Thymus (tissue), 11 donors: Measurements from ENCODE around the gene KHNYN. TPM values are rescaled to one million over a fixed set of nuclear protein-coding genes. Genes with fewer than 3 reads are reported as not detected.
"Not testable (repeated sequence)": the region's sequence is repeated elsewhere in the genome, so short reads cannot be mapped to it uniquely, and the experiment has no call there.

ENCODE experiments used
- DNase-seq, 9 donors: peaks; one replicate each; pipeline ENCODE4 v3.0.0-alpha.2; 2013; ENCODE audit warnings: low spot score in 9 of 9, low read depth in 6 of 9, missing footprints in 1 of 9
- H3K27ac ChIP-seq, 2 donors: one replicate each; pipeline ENCODE4 v1.5.1; 2013; ENCODE audit warnings: control low read depth in 1 of 2, low read depth in 1 of 2, low read length in 1 of 2, mild to moderate bottlenecking in 1 of 2, moderate library complexity in 1 of 2
- H3K27me3 ChIP-seq, 2 donors: one replicate each; pipeline ENCODE4 v1.5.1; 2013; ENCODE audit warnings: low read length in 1 of 2; ENCODE audit not compliant: control insufficient read depth in 2 of 2, insufficient read depth in 1 of 2
- H3K36me3 ChIP-seq, 2 donors: one replicate each; pipeline ENCODE4 v1.5.1; 2013; ENCODE audit warnings: low read length in 1 of 2, mild to moderate bottlenecking in 1 of 2, moderate library complexity in 1 of 2; ENCODE audit not compliant: control insufficient read depth in 2 of 2, insufficient read depth in 2 of 2
- H3K4me1 ChIP-seq, 2 donors: one replicate each; pipeline ENCODE4 v1.5.1; 2013; ENCODE audit warnings: low read length in 2 of 2; ENCODE audit not compliant: control insufficient read depth in 2 of 2, insufficient read depth in 2 of 2
- H3K4me3 ChIP-seq, 2 donors: one replicate each; pipeline ENCODE4 v1.5.1; 2013; ENCODE audit warnings: low read length in 2 of 2, control low read depth in 1 of 2, mild to moderate bottlenecking in 1 of 2
- H3K9me3 ChIP-seq, 2 donors: one replicate each; pipeline ENCODE4 v1.5.1; 2013; ENCODE audit warnings: low read length in 1 of 2, mild to moderate bottlenecking in 1 of 2; ENCODE audit not compliant: control insufficient read depth in 2 of 2, insufficient read depth in 1 of 2
- WGBS: extraction: QIAGEN DNeasy Blood & Tissue Kit; methylation state at CpG from one replicate; pipeline ENCODE4 v1.1.7; 2013; 5-methylcytosine and 5-hydroxymethylcytosine counted together
- polyA plus RNA-seq: library from polyadenylated mRNA; stranded (reverse); fragments of 200-250 nt; gene quantifications from one replicate; pipeline ENCODE4 v1.2.3, GENCODE V29; 2013
- total RNA-seq: library from RNA; stranded (reverse); fragments of 120-200 nt; gene quantifications from one replicate; pipeline ENCODE4 v1.2.4, GENCODE V29; 2013
- donor health status: healthy.

The KHNYN gene
- total and polyA plus RNA-seq, 2 donors, result 28.9 to 35.3 TPM

DNA sequence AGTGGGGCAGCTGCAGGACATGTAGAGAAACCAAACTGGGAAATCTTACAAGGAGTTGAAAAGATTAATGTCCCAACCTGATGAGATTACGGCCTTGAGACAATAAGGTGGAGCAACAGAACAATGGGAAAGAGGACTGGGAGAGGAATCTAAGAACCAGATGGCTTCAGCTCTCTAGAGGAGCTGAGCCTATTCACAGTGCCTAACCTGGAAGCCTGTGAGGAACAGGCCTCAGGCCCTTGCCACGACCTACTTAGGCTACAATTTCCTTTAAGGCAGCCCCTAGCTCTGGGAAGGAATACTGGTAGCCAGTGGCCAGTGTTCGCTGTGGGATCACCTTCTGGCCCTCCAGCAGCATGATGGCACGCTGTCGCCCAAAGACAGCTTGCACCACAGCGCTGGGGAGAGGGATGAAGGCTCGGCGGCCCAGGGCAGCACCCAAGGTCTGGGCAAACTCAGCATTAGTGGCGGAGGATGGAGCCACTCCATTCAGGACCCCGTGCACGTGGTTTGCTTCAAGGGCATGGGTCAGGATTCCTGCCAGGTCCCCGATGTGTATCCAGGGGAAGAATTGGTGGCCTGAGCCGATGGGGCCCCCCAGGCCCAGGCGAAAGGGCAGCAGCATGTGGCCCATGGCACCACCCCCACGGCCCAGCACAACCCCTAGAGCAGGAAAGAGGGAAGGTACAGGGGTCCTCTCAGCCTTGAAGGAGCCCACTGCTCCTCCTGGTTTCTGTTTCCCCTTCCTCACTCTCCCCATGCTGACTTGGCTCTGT is 10.3 kb downstream of the KHNYN start:
- Histone ChIP-seq H3K4me1 (peaks cover 20 to 34% of the 10 kb centered on the region in 2 donors), H3K9me3 (no peaks in the 10 kb centered on the region), H3K4me3 (no peak overlapping the region), H3K27ac (no peak overlapping the region), H3K36me3 (peaks cover 42 to 57% of the 10 kb centered on the region in 2 donors), H3K27me3 (no peaks in the 10 kb centered on the region)
- WGBS, result 91% methylated on average over 15 of the region's 15 CpGs
- DNase-seq, result no peak

GRCh38 chr14:24440606-24441399 is 11.0 kb downstream of the KHNYN start:
- peaks cover 20 to 34% of the 10 kb centered on the region in 2 donors for H3K4me1 ChIP-seq
- H3K4me3 ChIP-seq, result no peak overlapping the region
- no peak overlapping the region for H3K27ac ChIP-seq
- H3K27me3 ChIP-seq, result no peaks in the 10 kb centered on the region
- no peak for DNase-seq
- WGBS, result 97% methylated on average over 8 of the region's 8 CpGs
- H3K36me3 ChIP-seq, result peaks cover 39 to 51% of the 10 kb centered on the region in 2 donors
- H3K9me3 ChIP-seq, result no peaks in the 10 kb centered on the region

DNA sequence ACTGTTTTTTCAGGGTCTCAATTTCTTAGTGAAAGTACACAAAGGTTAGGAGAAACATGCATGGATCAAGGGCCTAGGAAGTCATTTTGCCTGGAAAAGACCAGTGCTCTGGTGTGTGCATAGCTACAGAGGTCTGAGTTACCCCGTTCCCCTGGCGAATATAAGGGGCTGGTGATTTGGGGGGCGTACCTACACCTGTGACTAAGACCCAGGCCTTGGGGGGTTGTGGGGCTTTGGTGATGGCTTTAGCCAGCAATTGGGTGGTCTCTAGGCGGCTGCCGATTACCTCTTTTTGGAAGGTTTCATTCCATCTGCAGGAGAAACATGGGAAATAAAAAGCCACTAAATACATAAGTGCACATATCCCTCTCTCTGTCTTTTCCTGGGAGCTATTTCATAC is 11.7 kb downstream of the KHNYN start:
- WGBS, result 57% methylated on average over 5 of the region's 5 CpGs
- peaks cover 32 to 45% of the 10 kb centered on the region in 2 donors for H3K36me3 ChIP-seq
- H3K4me1 ChIP-seq, result peaks cover 20 to 29% of the 10 kb centered on the region in 2 donors
- H3K27ac ChIP-seq, result peak overlapping the region in 1 of 2 donors; percentile 99
- no peaks in the 10 kb centered on the region for H3K27me3 ChIP-seq
- no peaks in the 10 kb centered on the region for H3K9me3 ChIP-seq
- DNase-seq, result no peak
- H3K4me3 ChIP-seq, result peak overlapping the region; percentile 87 to 95

DNA sequence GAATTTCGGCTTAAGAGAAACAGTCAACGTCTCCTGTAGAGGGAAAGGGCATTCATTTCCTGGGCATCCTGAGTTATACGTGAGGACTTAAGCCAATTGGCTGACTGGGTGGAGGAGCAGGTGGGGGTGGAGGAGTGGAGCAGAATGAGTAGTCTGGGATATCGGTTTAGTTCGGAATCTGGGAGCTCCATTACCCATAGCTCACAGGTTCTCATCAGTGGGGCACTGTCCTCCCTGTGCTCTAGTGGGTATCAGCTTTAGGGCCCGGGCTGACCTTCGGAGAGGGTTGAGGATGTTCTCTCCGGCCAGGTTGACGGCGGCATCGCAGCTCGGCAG is 12.1 kb downstream of the KHNYN start:
- H3K36me3 ChIP-seq, result peaks cover 31 to 41% of the 10 kb centered on the region in 2 donors
- peak overlapping the region; percentile 87 to 95 for H3K4me3 ChIP-seq
- no peaks in the 10 kb centered on the region for H3K9me3 ChIP-seq
- DNase-seq, result no peak
- WGBS, result 6% methylated on average over 12 of the region's 12 CpGs
- H3K27me3 ChIP-seq, result no peaks in the 10 kb centered on the region
- H3K27ac ChIP-seq, result peak overlapping the region; percentile 99
- peaks cover 19 to 25% of the 10 kb centered on the region in 2 donors for H3K4me1 ChIP-seq

DNA sequence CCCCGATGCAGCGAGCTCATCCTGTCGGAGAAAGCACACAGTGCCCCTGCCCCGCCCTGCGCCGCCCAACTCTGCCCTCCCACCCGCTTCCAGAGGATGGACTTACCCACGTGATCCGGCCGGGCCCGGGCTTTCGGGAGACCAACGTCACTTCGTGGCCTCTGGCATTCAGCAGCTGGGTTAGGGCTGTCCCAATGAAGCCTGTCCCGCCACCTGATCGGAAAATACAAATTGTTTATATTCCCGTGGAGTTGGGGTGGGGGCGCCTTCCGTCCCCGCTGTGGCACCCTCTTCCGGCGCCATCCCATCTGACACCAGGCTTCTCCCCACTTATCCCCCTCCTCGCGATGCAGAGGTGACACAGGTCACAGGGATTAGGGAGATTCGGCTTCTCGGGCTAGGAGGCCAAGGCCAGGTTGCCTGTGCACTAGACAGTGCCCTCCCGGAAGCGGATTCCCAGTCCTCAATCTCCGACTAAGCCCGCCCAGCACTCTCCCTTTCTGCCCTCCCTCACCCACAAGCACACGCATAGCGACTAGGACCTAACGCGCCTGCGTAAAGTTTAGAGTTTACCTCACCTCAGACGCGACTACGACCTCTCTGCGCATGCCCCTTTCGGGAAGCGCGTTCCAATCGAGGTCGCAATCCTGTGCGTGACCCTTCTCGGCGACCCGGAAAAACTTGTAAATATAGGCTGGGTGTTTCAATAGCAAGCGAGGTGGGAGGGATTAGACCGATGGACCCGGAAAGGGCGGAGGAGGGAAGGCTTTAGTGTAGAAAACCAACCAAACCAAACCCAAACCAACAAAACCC is 12.7 kb downstream of the KHNYN start, which contains the start of gene SDR39U1:
TSS of gene SDR39U1 (minus strand) at position 537 of the 813 bp plus-strand sequence. CDS start at position 530, 7 bp downstream.
- under 1% methylated on average over 52 of the region's 52 CpGs for WGBS
- H3K36me3 ChIP-seq, result peaks cover 30 to 37% of the 10 kb centered on the region in 2 donors

DNA sequence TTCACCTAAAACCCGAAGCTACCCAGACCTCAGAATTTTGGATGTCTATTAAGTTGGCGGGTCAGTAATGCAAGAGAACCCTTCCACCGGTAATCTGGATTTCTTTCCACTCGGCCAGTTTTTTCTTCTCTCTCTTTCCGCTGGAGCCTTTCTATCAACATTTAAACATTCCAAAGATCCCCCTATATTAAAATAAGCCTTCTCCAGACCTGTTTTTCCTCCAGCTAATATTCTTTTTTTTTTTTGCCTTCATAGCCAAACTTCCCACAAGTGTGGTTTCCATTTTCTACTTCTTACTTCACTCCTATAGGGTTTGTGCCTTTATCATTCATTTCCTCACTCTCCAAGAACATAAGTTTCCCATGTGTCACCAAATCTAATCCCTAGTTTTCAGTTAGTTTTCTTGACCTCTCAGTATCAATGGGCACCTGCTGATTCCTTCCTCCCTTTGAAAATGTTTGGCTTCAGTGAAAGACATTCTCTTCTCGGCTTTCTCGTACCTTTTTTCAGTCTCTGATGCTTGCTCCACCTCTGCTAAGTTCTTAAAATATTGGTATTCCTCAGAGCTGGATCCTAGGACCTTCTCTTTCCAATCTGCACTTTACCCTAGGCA is 13.4 kb downstream of the KHNYN start:
- WGBS, result 4% methylated on average over 7 of the region's 7 CpGs
- DNase-seq, result no peak
- Histone ChIP-seq H3K27me3 (no peaks in the 10 kb centered on the region), H3K4me3 (peak overlapping the region; percentile 87 to 95), H3K4me1 (peaks cover 9 to 14% of the 10 kb centered on the region in 2 donors), H3K36me3 (peaks cover 23 to 30% of the 10 kb centered on the region in 2 donors), H3K9me3 (no peaks in the 10 kb centered on the region), H3K27ac (peak overlapping the region; percentile 99)

More for the DNA sequence above, 12.7 kb downstream of the KHNYN start, which contains the start of gene SDR39U1:
- Histone ChIP-seq H3K4me3 (peak within 1 kb of the TSS; percentile 87 to 95), H3K9me3 (no peaks in the 10 kb centered on the region), H3K4me1 (peaks cover 14 to 19% of the 10 kb centered on the region in 2 donors), H3K27me3 (no peaks in the 10 kb centered on the region), H3K27ac (peak within 1 kb of the TSS; percentile 99)
- peak; percentile 97 to 100 (median 99) for DNase-seq

GRCh38 chr14:24450828-24451227 is 21.1 kb downstream of the KHNYN start:
- not testable (repeated sequence) for DNase-seq, H3K36me3 ChIP-seq, H3K4me3 ChIP-seq, H3K27me3 ChIP-seq, H3K4me1 ChIP-seq, H3K27ac ChIP-seq
- WGBS, result 99% methylated on average over 2 of the region's 2 CpGs
- peaks cover 0 to 13% of the 10 kb centered on the region in 2 donors for H3K9me3 ChIP-seq

DNA sequence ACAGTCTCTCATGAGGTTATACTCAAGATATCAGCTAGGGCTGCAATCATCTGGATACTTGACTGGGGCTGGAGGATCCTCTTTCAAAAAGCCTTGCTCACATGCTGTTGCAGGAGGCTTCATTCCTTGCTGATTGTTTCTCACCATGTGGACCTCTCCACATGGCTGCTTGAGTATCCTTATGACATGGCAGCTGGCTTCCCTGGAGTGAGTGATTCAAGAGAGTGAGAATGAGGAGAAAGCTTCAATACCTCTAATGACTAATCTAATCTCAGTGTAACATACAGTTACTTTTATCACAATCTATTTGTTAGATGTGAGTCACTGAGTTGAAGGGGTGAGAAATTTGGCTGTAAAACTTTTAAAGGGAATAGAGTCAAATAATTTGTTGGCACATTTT is 27.2 kb downstream of the KHNYN start:
- Histone ChIP-seq H3K4me3 (no peak overlapping the region), H3K27ac (no peak overlapping the region), H3K27me3 (no peaks in the 10 kb centered on the region), H3K4me1 (peaks cover 0 to 4% of the 10 kb centered on the region in 2 donors), H3K36me3 (no peaks in the 10 kb centered on the region), H3K9me3 (peaks cover 0 to 13% of the 10 kb centered on the region in 2 donors)
- DNase-seq, result no peak
